Measurements from ENCODE around the gene CAPZB.

Gene CAPZB

GRCh38 chr1:19352839-19353238 is 132.5 kb downstream of the CAPZB start:
- H3K36me3 ChIP-seq (ENCODE audit: control insufficient read depth, insufficient read depth, low read length) = peaks cover 86% of the 10 kb centered on the region
- no peak overlapping the region for H3K27ac ChIP-seq (ENCODE audit: insufficient read depth, low read length, poor library complexity, severe bottlenecking)

DNA sequence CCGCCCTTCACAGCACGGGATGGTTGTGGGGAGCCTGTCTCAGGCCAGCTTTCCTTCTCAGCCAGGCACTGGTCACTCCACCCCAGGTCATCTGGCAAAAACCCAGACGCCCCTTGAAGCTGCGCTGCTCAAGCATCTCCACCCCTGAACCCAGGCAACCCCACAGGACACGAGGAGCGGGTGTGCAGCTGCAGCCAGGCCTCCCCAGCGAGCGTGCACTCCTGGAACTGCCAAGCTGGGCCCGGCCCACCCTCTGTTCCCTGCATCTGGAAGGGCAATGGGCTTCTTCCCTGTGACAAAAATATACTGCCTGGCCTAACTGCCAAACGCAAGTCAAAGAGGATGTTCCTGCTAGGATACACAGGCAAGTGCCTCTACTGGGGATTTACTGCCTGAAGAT is 133.5 kb downstream of the CAPZB start:
- DNase-seq = no peak
- no peaks in the 10 kb centered on the region for H3K9me3 ChIP-seq (ENCODE audit: control insufficient read depth, low read length)
- no peaks in the 10 kb centered on the region for H3K27me3 ChIP-seq (replicated peaks; ENCODE audit: control insufficient read depth, insufficient read depth, low read length, poor library complexity, severe bottlenecking)
- peaks cover 87% of the 10 kb centered on the region for H3K36me3 ChIP-seq (ENCODE audit: control insufficient read depth, insufficient read depth, low read length)
- no peak overlapping the region for H3K4me3 ChIP-seq (ENCODE audit: insufficient read depth, low read depth, low read length, poor library complexity, severe bottlenecking)
- no peaks in the 10 kb centered on the region for H3K4me1 ChIP-seq (ENCODE audit: control insufficient read depth, insufficient read depth, low read length, poor library complexity, severe bottlenecking)
- H3K27ac ChIP-seq (ENCODE audit: insufficient read depth, low read length, poor library complexity, severe bottlenecking) = no peak overlapping the region

More at GRCh38 chr1:19352839-19353238, 132.5 kb downstream of the CAPZB start:
- no peaks in the 10 kb centered on the region for H3K4me1 ChIP-seq (ENCODE audit: control insufficient read depth, insufficient read depth, low read length, poor library complexity, severe bottlenecking)
- H3K4me3 ChIP-seq (ENCODE audit: insufficient read depth, low read depth, low read length, poor library complexity, severe bottlenecking) = no peak overlapping the region
- H3K27me3 ChIP-seq (replicated peaks; ENCODE audit: control insufficient read depth, insufficient read depth, low read length, poor library complexity, severe bottlenecking) = no peaks in the 10 kb centered on the region
- DNase-seq = no peak
- no peaks in the 10 kb centered on the region for H3K9me3 ChIP-seq (ENCODE audit: control insufficient read depth, low read length)

DNA sequence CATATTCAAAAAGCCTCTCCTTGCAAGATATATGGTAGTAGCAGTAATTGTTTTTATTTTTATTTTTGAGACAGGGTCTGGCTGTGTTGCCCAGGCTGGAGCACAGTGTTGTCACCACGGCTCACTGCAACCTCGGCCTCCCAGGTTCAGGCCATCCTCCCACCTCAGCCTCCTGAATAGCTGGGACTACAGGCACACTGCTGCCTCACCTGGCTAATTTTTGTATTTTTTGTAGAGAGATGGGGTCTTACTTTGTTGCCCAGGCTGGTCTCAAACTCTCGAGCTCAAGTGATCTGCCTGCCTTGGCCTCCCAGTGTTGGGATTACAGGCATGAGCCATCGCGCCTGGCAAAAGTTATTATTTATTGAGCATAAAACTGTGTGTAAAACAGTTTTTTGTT is 134.8 kb downstream of the CAPZB start:
- no peaks in the 10 kb centered on the region for H3K9me3 ChIP-seq (ENCODE audit: control insufficient read depth, low read length)
- no peaks in the 10 kb centered on the region for H3K4me1 ChIP-seq (ENCODE audit: control insufficient read depth, insufficient read depth, low read length, poor library complexity, severe bottlenecking)
- no peak for DNase-seq
- peaks cover 81% of the 10 kb centered on the region for H3K36me3 ChIP-seq (ENCODE audit: control insufficient read depth, insufficient read depth, low read length)
- no peaks in the 10 kb centered on the region for H3K27me3 ChIP-seq (replicated peaks; ENCODE audit: control insufficient read depth, insufficient read depth, low read length, poor library complexity, severe bottlenecking)
- no peak overlapping the region for H3K27ac ChIP-seq (ENCODE audit: insufficient read depth, low read length, poor library complexity, severe bottlenecking)
- H3K4me3 ChIP-seq (ENCODE audit: insufficient read depth, low read depth, low read length, poor library complexity, severe bottlenecking) = no peak overlapping the region

DNA sequence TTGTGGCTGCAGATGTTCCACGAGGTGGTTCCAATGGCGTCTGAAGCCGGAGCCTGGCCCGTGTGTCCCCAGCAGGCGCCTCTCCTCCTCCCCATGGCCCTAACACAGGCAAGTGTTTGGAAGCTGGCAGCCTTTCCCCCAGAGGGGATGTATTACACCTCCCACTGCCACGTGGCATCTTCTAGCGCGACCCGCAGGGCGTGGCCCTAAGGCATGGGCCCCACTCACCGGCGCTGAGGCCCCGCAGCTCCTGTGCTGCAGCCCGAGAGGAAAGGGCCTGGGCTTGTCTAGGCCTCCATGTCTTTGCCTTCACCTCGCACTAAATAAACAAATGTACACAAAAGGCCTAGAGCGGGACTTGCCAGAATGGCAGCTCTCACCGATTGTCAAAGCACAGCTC is 135.3 kb downstream of the CAPZB start:
- H3K9me3 ChIP-seq (ENCODE audit: control insufficient read depth, low read length) = no peaks in the 10 kb centered on the region
- H3K4me1 ChIP-seq (ENCODE audit: control insufficient read depth, insufficient read depth, low read length, poor library complexity, severe bottlenecking) = no peaks in the 10 kb centered on the region
- DNase-seq = no peak
- H3K36me3 ChIP-seq (ENCODE audit: control insufficient read depth, insufficient read depth, low read length) = peaks cover 81% of the 10 kb centered on the region
- H3K27ac ChIP-seq (ENCODE audit: insufficient read depth, low read length, poor library complexity, severe bottlenecking) = no peak overlapping the region
- no peak overlapping the region for H3K4me3 ChIP-seq (ENCODE audit: insufficient read depth, low read depth, low read length, poor library complexity, severe bottlenecking)
- no peaks in the 10 kb centered on the region for H3K27me3 ChIP-seq (replicated peaks; ENCODE audit: control insufficient read depth, insufficient read depth, low read length, poor library complexity, severe bottlenecking)

- Histone ChIP-seq H3K4me3 (ENCODE audit: insufficient read depth, low read depth, low read length, poor library complexity, severe bottlenecking) (no peak overlapping the region), H3K9me3 (ENCODE audit: control insufficient read depth, low read length) (no peaks in the 10 kb centered on the region), H3K36me3 (ENCODE audit: control insufficient read depth, insufficient read depth, low read length) (peaks cover 81% of the 10 kb centered on the region), H3K27ac (ENCODE audit: insufficient read depth, low read length, poor library complexity, severe bottlenecking) (no peak overlapping the region), H3K27me3 (replicated peaks; ENCODE audit: control insufficient read depth, insufficient read depth, low read length, poor library complexity, severe bottlenecking) (no peaks in the 10 kb centered on the region), H3K4me1 (ENCODE audit: control insufficient read depth, insufficient read depth, low read length, poor library complexity, severe bottlenecking) (no peaks in the 10 kb centered on the region)
- DNase-seq = no peak
Observed at GRCh38 chr1:19348441-19349198, 136.7 kb downstream of the CAPZB start.

GRCh38 chr1:19347533-19348172 is 137.7 kb downstream of the CAPZB start:
- no peaks in the 10 kb centered on the region for H3K9me3 ChIP-seq (ENCODE audit: control insufficient read depth, low read length)
- H3K36me3 ChIP-seq (ENCODE audit: control insufficient read depth, insufficient read depth, low read length) = peaks cover 81% of the 10 kb centered on the region
- no peak overlapping the region for H3K4me3 ChIP-seq (ENCODE audit: insufficient read depth, low read depth, low read length, poor library complexity, severe bottlenecking)
- no peaks in the 10 kb centered on the region for H3K4me1 ChIP-seq (ENCODE audit: control insufficient read depth, insufficient read depth, low read length, poor library complexity, severe bottlenecking)
- H3K27ac ChIP-seq (ENCODE audit: insufficient read depth, low read length, poor library complexity, severe bottlenecking) = no peak overlapping the region
- H3K27me3 ChIP-seq (replicated peaks; ENCODE audit: control insufficient read depth, insufficient read depth, low read length, poor library complexity, severe bottlenecking) = no peaks in the 10 kb centered on the region
- DNase-seq = no peak

GRCh38 chr1:19346026-19346425 is 139.3 kb downstream of the CAPZB start:
- H3K27ac ChIP-seq (ENCODE audit: insufficient read depth, low read length, poor library complexity, severe bottlenecking) = no peak overlapping the region
- H3K36me3 ChIP-seq (ENCODE audit: control insufficient read depth, insufficient read depth, low read length) = peaks cover 70% of the 10 kb centered on the region
- H3K4me1 ChIP-seq (ENCODE audit: control insufficient read depth, insufficient read depth, low read length, poor library complexity, severe bottlenecking) = no peaks in the 10 kb centered on the region

GRCh38 chr1:19345391-19345790 is 139.9 kb downstream of the CAPZB start:
- no peaks in the 10 kb centered on the region for H3K27me3 ChIP-seq (replicated peaks; ENCODE audit: control insufficient read depth, insufficient read depth, low read length, poor library complexity, severe bottlenecking)

More at GRCh38 chr1:19346026-19346425, 139.3 kb downstream of the CAPZB start:
- Histone ChIP-seq H3K4me3 (ENCODE audit: insufficient read depth, low read depth, low read length, poor library complexity, severe bottlenecking) (no peak overlapping the region), H3K27me3 (replicated peaks; ENCODE audit: control insufficient read depth, insufficient read depth, low read length, poor library complexity, severe bottlenecking) (no peaks in the 10 kb centered on the region), H3K9me3 (ENCODE audit: control insufficient read depth, low read length) (no peaks in the 10 kb centered on the region)
- DNase-seq = no peak

GRCh38 chr1:19344831-19345230 is 140.5 kb downstream of the CAPZB start:
- no peaks in the 10 kb centered on the region for H3K4me1 ChIP-seq (ENCODE audit: control insufficient read depth, insufficient read depth, low read length, poor library complexity, severe bottlenecking)
- H3K27ac ChIP-seq (ENCODE audit: insufficient read depth, low read length, poor library complexity, severe bottlenecking) = no peak overlapping the region
- H3K4me3 ChIP-seq (ENCODE audit: insufficient read depth, low read depth, low read length, poor library complexity, severe bottlenecking) = no peak overlapping the region
- H3K36me3 ChIP-seq (ENCODE audit: control insufficient read depth, insufficient read depth, low read length) = peaks cover 74% of the 10 kb centered on the region
- no peaks in the 10 kb centered on the region for H3K9me3 ChIP-seq (ENCODE audit: control insufficient read depth, low read length)
- H3K27me3 ChIP-seq (replicated peaks; ENCODE audit: control insufficient read depth, insufficient read depth, low read length, poor library complexity, severe bottlenecking) = no peaks in the 10 kb centered on the region
- DNase-seq = no peak

More at GRCh38 chr1:19345391-19345790, 139.9 kb downstream of the CAPZB start:
- no peak for DNase-seq
- Histone ChIP-seq H3K4me3 (ENCODE audit: insufficient read depth, low read depth, low read length, poor library complexity, severe bottlenecking) (no peak overlapping the region), H3K36me3 (ENCODE audit: control insufficient read depth, insufficient read depth, low read length) (peaks cover 74% of the 10 kb centered on the region), H3K27ac (ENCODE audit: insufficient read depth, low read length, poor library complexity, severe bottlenecking) (no peak overlapping the region), H3K9me3 (ENCODE audit: control insufficient read depth, low read length) (no peaks in the 10 kb centered on the region), H3K4me1 (ENCODE audit: control insufficient read depth, insufficient read depth, low read length, poor library complexity, severe bottlenecking) (no peaks in the 10 kb centered on the region)

DNA sequence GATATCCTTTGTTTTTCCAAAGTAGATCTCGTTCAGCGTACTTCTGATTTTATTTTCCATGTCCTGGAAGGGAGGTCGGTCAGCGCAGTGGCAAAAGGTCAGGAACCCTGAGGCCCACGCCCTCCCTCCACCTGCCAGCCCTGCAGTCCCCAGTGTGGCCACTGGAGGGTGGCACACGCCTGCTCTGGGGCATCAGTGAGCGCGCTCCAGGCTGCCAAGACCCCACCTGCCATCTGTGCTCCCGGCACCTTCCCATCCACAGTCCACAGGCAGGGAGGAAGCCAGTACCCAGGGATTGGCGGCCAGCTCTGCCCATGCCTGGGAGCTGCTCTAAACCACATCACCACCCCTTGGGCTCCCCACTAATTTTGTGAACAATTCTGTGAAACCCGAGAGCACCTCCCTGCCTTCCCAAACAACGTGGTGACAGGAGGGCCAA is 140.9 kb downstream of the CAPZB start:
- Histone ChIP-seq H3K4me3 (ENCODE audit: insufficient read depth, low read depth, low read length, poor library complexity, severe bottlenecking) (no peak overlapping the region), H3K9me3 (ENCODE audit: control insufficient read depth, low read length) (no peaks in the 10 kb centered on the region), H3K36me3 (ENCODE audit: control insufficient read depth, insufficient read depth, low read length) (peaks cover 74% of the 10 kb centered on the region), H3K27ac (ENCODE audit: insufficient read depth, low read length, poor library complexity, severe bottlenecking) (no peak overlapping the region), H3K4me1 (ENCODE audit: control insufficient read depth, insufficient read depth, low read length, poor library complexity, severe bottlenecking) (no peaks in the 10 kb centered on the region), H3K27me3 (replicated peaks; ENCODE audit: control insufficient read depth, insufficient read depth, low read length, poor library complexity, severe bottlenecking) (no peaks in the 10 kb centered on the region)
- peak in 1 of 3 donors; percentile 6 for DNase-seq

All from effector memory CD4-positive, alpha-beta T cell (primary cell).